Lung microvascular endothelial cell (primary cell): ENCODE data around the gene CDA. TPM values are rescaled to one million over a fixed set of nuclear protein-coding genes. Genes with fewer than 3 reads are reported as not detected.
A peak's percentile ranks its signal among the peaks of the same experiment; 100 is the strongest.

ENCODE experiments used
- DNase-seq, 2 donors: peaks; one replicate each; pipeline versions ENCODE4 v3.0.0 to v3.0.0-alpha.2; 2010; ENCODE audit warnings: low read depth in 2 of 2
- total RNA-seq: library from RNA; depleted of rRNA; stranded (reverse); fragments of >200 nt; gene quantifications from 2 replicates; pipeline ENCODE4 v1.2.1, GENCODE V29; 2014

Gene CDA
- total RNA-seq: 0.65 and 1.6 TPM in 2 replicates

GRCh38 chr1:20588634-20589225, at the start of gene CDA:
Gene CDA, plus strand, starts transcription at chr1:20589097. Its CDS starts 33 bp downstream, at chr1:20589130.
- DNase-seq: peak; percentile 10 to 44

DNA sequence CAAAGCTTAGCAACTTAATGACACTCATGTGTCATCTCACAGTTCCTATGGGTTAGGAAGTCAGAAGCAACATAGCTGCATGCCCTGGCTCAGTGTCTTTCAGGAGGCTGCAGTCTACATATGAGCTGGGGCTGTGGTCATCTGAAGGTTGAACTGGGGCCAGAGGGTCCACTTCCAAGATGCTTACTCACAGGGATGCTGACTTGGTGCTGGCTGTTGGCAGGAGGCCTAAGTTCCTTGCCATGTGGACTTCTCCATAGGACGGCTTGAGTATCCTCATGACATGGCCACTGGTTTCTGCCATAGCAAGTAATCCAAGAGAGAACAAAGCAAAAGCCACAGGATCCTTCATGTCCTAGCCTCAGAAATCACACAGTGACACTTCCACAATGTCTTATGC, 48.6 kb upstream of the CDA start:
- no peak for DNase-seq

DNA sequence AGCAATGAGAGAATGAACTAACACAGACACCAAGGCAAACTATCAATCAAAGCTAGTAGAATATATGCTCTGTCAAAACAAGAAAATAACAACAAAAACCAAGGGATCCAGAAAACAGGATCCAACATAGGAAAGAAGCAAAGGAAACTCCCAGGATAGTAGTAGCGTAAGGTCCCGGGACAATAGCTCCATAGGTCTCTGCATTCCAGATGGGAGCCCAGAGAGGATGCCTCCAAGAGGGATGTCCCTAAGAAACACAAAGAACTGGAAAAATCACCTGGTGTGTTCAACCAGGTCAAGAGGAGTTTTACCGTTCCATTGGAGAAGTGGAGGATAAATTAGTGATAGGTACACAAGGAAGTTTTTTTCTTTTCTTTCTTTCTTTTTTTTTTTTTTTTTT, 42.3 kb upstream of the CDA start:
- no peak for DNase-seq

DNA sequence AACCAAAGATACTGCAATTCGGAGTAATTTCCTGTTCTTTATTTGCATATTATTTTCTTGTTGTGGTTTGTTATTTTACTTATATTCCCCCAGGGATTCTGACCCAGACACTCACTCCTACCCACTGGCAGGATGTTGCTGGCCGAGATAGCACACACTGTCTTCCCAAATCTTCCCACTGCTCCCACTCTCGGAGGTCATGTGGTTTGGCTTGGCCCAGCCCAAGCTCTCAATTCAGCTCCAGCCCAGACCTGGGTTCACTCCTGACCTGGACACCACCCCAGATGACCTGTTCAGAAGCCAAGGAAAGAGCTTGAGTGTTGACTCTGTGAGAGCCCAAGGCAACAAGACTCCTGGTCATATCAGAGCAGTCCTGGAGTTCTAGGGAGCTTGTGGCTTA, 37.7 kb upstream of the CDA start:
- no peak for DNase-seq

- peak in 1 of 2 donors; percentile 11 for DNase-seq
Measured at GRCh38 chr1:20551945-20552727, 36.8 kb upstream of the CDA start, which contains the start of gene FAM43B. Gene FAM43B, plus strand, starts transcription at chr1:20552573. Its CDS starts 401 bp downstream, at chr1:20552974.

- DNase-seq: peak; percentile 17 to 23
Measured at GRCh38 chr1:20552728-20553445, 36.0 kb upstream of the CDA start.

DNA sequence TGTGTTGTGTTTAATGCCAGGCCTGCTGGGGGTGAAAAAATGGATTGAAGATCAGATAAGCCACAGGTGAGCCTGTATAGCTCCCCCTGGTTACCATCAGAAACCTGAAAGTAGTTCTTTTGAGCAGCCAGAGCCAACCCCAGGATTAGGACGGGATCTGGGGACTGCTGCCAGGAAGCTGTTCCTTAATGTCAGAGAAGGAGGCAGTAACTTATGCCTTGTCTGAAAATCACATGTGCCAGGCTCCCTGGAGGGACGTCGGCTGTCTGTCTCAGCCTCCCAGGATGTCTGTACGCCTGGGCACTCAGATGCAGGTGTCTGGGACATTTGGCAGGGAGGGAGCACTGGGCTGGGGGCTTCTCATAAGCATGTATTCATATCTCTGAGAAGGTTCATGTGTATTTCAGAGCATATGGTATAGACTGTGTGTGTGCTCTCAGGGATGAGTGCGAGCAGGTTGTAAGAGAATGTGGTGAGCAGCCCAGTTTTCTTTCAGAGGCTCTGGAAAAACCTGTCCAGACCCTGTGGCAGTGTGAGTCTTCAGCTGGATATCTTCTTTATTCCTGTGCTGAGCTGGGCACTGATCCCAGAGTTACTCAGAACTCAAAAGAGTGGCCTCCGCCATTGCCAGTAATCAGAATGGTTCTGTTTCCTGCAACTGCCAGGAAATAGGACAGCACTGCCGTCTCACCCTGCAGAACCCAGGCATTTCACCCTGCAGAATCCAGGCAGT, 33.7 kb upstream of the CDA start:
- DNase-seq: no peak

GRCh38 chr1:20555758-20556120, 33.2 kb upstream of the CDA start:
- no peak for DNase-seq

DNA sequence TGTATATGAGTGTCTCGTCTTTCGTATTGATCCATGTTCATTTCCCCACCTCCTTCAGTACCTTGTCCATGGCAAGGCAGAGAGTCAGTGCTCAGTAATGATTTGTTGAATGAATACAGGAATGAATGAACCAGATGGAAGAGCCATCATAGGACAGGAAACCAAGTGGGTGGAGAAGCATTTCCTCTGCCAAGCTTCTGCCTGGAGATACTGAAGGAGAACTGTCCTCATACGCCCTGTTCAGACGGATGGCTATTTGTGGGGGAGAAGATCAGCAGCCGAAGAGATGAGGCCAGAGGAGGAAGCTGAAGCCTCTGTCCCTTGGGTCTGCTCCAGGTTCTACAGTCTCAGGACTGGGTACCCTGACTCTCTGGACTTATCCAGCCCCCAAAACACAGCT, 30.7 kb upstream of the CDA start:
- no peak for DNase-seq

- no peak for DNase-seq
Measured at GRCh38 chr1:20560966-20561365, 27.9 kb upstream of the CDA start.

DNA sequence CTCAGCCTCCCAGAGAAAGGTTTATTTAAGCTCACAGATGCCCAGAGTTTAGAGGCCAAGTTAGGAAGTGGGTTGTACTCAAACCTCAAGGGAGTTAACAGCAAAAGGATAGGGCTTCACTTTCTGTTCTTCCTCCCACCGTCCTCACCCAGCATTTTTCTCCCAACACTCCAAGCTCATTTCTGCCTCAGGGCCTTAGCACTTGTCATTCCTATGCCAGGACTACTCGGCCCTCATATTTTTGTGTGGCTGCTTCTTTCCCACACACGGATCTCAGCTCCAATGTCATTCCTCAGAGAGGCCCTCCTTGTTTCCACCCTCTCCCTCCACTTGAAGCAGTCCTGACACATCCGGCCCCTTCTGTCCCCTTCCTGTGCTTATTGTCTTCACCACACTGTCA, 23.7 kb upstream of the CDA start:
- DNase-seq: no peak

DNA sequence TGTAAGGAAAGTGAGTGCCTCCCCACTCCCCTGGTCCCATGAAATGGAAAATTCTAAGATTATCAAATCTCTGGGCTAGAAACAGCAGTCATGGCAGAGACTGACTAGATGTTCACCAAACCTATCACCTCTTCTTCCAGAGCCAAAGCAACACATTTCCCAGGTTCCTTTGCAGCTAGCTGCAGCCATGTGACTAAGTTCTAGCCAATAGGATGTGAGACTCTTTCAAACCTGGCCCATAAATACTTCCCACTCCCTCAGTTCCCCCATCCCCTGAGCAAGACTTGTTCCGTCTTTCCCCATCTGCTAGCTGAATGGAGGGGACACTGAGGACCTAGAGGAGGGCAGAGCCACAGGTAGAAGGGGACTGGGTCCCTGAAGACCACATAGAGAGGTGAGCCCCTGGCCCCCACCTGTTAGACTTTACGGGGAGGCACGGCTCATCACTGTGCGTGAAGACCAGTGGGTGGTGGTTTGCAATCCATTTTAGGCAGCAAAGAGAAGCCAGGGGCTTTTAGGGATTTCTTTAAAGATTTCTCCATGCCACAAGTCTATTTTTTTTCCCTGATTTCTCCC, 19.3 kb upstream of the CDA start:
- no peak for DNase-seq

DNA sequence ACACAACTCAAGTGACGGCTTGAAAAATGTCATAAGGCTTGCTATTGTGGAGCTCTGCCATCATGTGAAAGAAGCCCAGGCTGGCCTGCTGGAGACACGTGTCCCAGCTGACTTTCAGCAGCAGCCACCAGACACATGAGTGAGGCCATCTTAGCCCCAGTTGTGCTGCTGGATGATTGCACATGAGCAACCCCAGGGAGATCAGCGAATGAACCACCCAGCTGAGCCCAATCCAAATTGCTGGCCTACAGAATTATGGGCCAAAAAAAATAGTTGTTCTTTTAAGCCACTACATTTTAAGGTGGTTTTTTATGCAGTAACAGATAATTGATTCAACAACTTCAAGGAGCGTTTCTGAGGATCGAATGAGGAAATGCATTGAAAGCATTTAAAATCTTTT, 17.5 kb upstream of the CDA start:
- DNase-seq: no peak

GRCh38 chr1:20573987-20574386, 14.9 kb upstream of the CDA start:
- no peak for DNase-seq

DNA sequence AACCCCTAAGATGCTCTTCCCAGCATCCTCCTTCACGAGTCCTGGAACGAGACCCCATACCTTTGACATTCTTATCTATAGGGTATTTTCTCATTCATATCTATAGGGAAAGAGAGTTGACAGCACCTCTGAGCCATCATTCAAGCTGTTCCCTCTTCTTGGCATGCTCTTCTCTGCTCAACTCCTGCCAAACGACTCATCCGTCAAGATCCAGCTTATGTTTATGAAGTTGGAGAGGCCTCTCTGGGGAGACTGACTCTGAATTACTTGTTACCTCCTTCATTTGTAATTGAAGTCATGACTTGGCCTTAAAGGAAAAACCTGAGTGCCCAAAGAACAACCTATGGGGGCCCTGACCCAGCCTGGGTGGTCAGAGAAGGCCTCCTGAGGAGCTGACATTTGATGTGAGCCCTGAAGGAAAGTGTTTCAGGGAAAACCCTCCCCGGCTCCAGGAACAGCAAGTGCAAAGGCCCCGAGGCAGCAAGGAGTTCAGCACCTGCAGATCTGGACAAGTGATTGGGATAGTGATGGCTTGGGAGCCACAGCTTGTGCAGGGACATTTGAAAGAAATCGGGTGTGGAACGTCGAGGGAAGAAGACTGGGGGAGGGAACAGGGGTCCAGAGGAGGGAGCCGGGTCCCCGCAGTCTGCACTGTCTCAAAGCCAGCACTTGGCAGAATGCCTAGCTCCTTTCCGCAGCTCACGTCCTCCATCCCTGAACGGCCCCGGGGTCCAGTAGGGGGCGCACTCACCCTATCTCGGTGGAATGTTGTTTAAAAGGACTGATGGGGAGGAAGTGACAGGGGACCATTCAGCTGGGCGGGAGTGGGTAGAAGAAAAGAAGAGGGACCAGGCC, 14.0 kb upstream of the CDA start:
- DNase-seq: peak; percentile 83 to 94

GRCh38 chr1:20575541-20576336, 13.2 kb upstream of the CDA start:
- DNase-seq: no peak

DNA sequence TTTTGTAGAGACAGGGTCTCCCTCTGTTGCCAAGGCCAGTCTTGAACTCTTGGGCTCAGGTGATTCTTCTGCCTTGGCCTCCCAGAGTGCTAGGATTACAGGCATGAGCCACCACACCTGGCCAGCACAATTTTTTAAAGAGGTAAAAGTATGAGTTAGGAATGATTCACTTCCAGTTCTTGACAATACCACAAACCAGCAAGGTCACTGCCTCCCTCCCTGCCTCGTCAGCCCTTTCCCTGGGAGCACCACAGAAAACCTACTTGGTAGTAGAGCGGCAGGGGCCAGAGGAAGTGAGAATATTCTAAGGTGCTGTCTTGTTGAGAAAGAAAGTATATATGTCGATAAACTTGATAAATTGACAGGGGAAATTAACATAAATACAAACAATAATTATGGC, 10.8 kb upstream of the CDA start:
- peak in 1 of 2 donors; percentile 55 for DNase-seq

DNA sequence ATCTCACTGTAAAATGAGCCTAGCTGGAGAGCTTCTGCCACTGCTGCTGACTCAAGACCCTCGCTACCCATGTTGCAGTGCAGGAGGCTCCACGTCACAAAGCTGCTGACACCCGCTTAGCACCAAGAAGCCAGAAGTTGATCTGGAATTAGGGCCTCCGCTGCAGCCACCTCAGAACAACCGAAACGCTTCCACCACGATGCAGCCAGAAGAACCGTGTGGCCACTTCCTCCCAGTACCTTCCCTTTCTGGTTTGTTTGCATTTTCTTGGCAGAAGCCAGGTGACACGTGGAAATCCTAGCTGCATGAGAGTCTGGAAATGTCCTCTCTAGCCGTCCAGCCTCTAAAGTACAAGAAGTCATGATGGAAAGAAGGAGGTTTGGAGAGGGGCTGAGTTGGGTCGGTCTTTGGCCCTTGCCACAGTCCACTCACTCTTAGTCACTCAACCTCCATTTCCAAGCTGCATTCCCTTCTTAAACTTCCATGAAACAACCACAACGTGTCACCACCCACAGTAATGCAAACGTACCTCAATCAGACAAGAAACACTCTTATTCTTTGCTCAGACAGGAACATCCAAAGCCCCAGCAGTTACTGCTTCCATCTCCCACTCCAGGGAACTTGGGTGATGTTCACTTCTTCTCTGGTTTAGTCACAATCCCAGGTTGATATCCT, 10.0 kb upstream of the CDA start:
- no peak for DNase-seq

GRCh38 chr1:20584890-20585289, 4.0 kb upstream of the CDA start:
- DNase-seq: peak in 1 of 2 donors; percentile 82
